UCSD-AML1 (cell line): ENCODE measurements around the gene MMADHC.

Experiments used
- DNase-seq: peaks from one replicate; lab custom pipeline; 2025; ENCODE audit not compliant: unreplicated experiment; lab: John Stamatoyannopoulos, UW

Gene MMADHC

GRCh38 chr2:149587220-149587949 lies at the start of gene MMADHC:
Gene MMADHC, minus strand, starts transcription at chr2:149587775. Its CDS starts 678 bp downstream, at chr2:149587097.
- peak; percentile 94 for DNase-seq

GRCh38 chr2:149634103-149634502 lies 46.5 kb upstream of the MMADHC start:
- no peak for DNase-seq

GRCh38 chr2:149630445-149630844 lies 42.9 kb upstream of the MMADHC start:
- no peak for DNase-seq

- DNase-seq, result no peak
These were observed 41.5 kb upstream of the MMADHC start for GRCh38 chr2:149629026-149629425.

- no peak for DNase-seq
These were observed 39.7 kb upstream of the MMADHC start for GRCh38 chr2:149627111-149627801.

GRCh38 chr2:149625671-149626070 lies 38.1 kb upstream of the MMADHC start:
- DNase-seq, result no peak

- DNase-seq, result no peak
These were observed 37.7 kb upstream of the MMADHC start for GRCh38 chr2:149625271-149625670.

- no peak for DNase-seq
These were observed 34.8 kb upstream of the MMADHC start for GRCh38 chr2:149622343-149622742.

GRCh38 chr2:149617476-149617875 lies 29.9 kb upstream of the MMADHC start:
- no peak for DNase-seq

- DNase-seq, result no peak
These were observed 29.3 kb upstream of the MMADHC start for GRCh38 chr2:149616681-149617456.

GRCh38 chr2:149613704-149614103 lies 26.1 kb upstream of the MMADHC start:
- DNase-seq, result no peak

GRCh38 chr2:149612122-149612521 lies 24.5 kb upstream of the MMADHC start:
- no peak for DNase-seq

GRCh38 chr2:149611100-149611820 lies 23.7 kb upstream of the MMADHC start:
- no peak for DNase-seq

- no peak for DNase-seq
These were observed 18.8 kb upstream of the MMADHC start for GRCh38 chr2:149606251-149606811.

- no peak for DNase-seq
These were observed 15.7 kb upstream of the MMADHC start for GRCh38 chr2:149603248-149603647.

- peak; percentile 7 for DNase-seq
These were observed 13.7 kb upstream of the MMADHC start for GRCh38 chr2:149601141-149601796.

GRCh38 chr2:149597668-149598326 lies 10.2 kb upstream of the MMADHC start:
- peak; percentile 12 for DNase-seq

GRCh38 chr2:149597050-149597667 lies 9.6 kb upstream of the MMADHC start:
- no peak for DNase-seq

- no peak for DNase-seq
These were observed 8.9 kb upstream of the MMADHC start for GRCh38 chr2:149596471-149596870.
